ENCODE measurements around the gene SETD1A.

DNA sequence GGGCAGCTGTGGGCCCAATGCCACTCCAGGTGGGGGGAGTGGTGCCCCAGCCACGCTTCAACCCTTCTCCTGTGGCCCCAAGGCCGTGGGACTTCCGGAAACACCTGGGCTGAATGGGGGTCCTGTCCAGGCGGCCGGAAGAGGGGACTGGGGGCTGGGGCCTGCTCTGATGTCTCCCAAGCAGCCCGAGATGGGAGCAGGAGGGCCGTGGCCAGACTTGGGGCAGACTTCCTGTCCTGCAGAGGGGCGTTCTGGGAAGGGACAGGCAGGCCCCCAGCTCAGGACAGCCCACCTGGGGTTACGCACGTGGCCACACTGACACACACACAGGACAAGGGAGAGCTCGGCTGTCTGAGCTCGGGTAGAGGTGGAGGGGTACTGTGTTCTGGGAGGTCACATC is 32.6 kb downstream of the SETD1A start:
- TF ChIP-seq, protein P1, sequence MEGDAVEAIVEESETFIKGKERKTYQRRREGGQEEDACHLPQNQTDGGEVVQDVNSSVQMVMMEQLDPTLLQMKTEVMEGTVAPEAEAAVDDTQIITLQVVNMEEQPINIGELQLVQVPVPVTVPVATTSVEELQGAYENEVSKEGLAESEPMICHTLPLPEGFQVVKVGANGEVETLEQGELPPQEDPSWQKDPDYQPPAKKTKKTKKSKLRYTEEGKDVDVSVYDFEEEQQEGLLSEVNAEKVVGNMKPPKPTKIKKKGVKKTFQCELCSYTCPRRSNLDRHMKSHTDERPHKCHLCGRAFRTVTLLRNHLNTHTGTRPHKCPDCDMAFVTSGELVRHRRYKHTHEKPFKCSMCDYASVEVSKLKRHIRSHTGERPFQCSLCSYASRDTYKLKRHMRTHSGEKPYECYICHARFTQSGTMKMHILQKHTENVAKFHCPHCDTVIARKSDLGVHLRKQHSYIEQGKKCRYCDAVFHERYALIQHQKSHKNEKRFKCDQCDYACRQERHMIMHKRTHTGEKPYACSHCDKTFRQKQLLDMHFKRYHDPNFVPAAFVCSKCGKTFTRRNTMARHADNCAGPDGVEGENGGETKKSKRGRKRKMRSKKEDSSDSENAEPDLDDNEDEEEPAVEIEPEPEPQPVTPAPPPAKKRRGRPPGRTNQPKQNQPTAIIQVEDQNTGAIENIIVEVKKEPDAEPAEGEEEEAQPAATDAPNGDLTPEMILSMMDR (IDR thresholded peaks at IDR 0.05) = no peak
- TF ChIP-seq POLR2A (IDR thresholded peaks at IDR 0.05) = no peak
- no peak for TF ChIP-seq EP300 (IDR thresholded peaks at IDR 0.05)
